Inflammatory macrophage (primary cell): ENCODE measurements around the gene BET1L.
"Not testable (repeated sequence)": the region's sequence is repeated elsewhere in the genome, so short reads cannot be mapped to it uniquely, and the experiment has no call there.

Experiments
- DNase-seq, 2 donors: peaks; one replicate each; pipeline ENCODE4 v3.0.0-alpha.2; 2020 to 2022

BET1L gene

DNA sequence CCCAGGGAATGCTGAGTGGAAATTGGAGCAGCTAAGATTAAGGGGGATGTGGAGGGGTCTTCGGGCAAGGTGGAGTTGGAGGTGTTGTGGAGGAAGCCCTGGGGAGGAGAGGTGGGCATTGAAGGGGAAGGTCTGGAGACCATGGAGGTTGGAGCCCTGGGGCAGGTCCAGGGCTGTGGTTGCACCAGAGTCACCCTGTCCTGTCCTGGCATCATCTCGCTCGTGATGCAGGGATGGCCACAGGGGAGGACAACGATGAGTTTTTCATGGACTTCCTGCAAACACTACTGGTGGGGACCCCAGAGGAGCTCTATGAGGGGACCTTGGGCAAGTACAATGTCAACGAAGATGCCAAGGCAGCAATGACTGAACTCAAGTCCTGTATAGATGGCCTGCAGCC lies 13.7 kb downstream of the BET1L start:
- DNase-seq: not testable (repeated sequence)

DNA sequence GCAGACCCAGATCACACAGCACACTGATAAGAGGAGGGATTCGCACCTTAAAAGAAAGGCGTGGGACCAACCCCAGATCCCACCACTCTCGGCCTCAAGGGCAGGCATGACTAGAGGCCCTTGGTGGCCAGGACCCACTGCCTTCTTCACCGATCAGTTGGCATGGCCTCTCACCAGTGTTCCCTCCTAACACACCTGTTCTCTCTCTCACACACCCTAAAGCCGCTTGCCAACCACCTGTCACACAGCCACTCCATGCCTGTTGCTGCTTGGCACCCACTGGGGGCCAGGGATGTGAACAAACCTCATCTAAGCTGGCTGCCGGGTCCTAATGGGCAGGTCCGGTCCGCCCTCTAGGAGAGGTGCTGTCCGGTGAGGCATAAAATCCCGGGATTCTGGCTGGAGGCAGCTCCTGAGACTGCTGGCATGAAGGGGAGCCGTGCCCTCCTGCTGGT lies 14.5 kb downstream of the BET1L start, which contains the start of gene SCGB1C1:
Gene SCGB1C1 (plus strand): TSS at position 405 of the 455 bp plus-strand sequence. CDS start 22 bp downstream, at position 427.
- not testable (repeated sequence) for DNase-seq

- DNase-seq: not testable (repeated sequence)
Observed at GRCh38 chr11:191490-192478, 15.4 kb downstream of the BET1L start.

DNA sequence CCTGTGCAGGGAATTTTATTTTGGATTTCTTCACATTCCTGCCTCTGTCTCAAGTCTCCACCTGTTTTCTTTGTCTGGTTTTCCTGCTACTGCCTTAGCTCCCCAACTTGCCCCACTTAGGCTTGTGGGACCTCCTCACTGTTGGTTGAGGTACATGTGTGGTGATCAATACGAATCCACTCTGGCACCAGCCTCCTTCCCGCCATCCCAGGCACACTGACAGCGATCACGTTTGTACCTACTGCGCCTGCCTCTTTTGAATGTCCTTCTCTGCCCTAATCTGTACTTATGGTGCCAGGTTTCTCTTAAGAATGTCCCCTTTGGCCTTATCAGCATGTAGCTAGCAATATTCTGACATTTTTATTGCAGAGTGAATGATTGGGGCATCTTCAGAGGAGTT lies 16.7 kb downstream of the BET1L start:
- DNase-seq: not testable (repeated sequence)

DNA sequence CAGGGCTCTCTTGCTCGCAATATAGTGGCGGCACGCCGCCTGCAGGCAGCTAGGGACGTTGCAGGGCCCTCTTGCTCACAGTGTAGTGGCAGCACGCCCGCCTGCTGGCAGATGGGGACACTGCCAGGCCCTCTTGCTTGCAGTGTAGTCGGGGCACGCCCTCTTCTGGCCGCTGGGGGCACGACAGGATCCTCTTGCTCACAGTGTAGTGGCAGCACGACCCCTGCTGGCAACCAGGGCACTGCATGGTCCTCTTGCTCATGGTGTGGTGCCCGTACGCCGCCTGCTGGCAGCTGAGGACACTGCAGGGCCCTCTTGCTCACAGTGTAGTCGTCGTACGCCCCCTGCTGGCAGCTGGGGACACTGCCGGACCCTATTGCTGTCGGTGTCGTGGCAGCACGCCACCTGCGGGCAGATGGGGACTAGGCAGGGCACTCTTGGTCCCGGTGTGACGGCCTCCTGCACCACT lies 17.3 kb downstream of the BET1L start:
- not testable (repeated sequence) for DNase-seq

GRCh38 chr11:189200-189783 lies 17.9 kb downstream of the BET1L start:
- DNase-seq: not testable (repeated sequence)

DNA sequence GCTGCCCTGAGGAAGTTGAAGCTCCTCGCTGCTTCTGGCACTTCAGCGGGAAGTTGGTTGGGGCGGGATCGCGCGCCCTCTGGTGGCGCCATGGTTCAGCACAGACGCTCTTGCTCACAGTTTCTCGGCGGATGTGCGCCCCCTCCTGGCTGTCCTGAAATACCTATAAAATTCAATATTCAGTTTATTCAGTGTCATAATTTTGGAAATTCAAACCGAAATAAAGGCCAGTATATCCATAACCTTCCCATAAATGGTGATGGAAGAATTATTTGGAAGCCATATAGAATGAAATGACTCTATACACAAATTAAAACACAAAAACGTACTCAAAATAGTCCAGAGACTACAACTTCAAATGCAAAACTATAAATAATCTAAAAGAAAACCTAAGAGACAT lies 27.0 kb downstream of the BET1L start:
- not testable (repeated sequence) for DNase-seq
